GM12872 (cell line): Measurements from ENCODE around the gene AMOTL2.

ENCODE experiments used
- CTCF ChIP-seq: IDR thresholded peaks from 3 replicates; pipeline ENCODE4 v1.5.1; 2011; ENCODE audit warnings: low read depth, mild to moderate bottlenecking, low read length, moderate library complexity; ENCODE audit not compliant: insufficient read depth

Gene AMOTL2

GRCh38 chr3:134388788-134389485 lies 14.7 kb upstream of the AMOTL2 start:
- no peak for TF ChIP-seq CTCF

- TF ChIP-seq CTCF, result no peak
Observed at GRCh38 chr3:134388292-134388691, 14.0 kb upstream of the AMOTL2 start.

DNA sequence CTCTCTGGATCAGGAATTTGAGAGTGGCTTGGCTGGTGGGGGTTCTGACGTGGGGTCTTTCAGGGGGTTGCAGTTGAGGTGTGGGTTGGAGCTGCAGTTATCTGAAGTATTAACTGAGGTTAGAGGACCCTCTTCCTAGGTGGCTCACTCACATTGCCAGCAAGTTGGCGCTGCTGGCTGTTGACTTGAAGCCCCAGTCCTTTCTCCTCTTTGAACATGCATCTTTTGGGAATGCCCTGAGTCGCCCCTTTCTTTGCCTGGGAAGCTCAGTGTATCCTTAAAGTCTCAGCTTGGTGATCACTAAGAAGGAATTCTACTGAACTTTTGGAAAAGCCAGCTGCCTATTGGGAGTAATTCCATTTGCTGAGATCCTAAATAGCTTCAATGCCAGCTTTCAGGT lies 13.0 kb upstream of the AMOTL2 start:
- no peak for TF ChIP-seq CTCF

- no peak for TF ChIP-seq CTCF
Observed at GRCh38 chr3:134384963-134385362, 10.7 kb upstream of the AMOTL2 start.

DNA sequence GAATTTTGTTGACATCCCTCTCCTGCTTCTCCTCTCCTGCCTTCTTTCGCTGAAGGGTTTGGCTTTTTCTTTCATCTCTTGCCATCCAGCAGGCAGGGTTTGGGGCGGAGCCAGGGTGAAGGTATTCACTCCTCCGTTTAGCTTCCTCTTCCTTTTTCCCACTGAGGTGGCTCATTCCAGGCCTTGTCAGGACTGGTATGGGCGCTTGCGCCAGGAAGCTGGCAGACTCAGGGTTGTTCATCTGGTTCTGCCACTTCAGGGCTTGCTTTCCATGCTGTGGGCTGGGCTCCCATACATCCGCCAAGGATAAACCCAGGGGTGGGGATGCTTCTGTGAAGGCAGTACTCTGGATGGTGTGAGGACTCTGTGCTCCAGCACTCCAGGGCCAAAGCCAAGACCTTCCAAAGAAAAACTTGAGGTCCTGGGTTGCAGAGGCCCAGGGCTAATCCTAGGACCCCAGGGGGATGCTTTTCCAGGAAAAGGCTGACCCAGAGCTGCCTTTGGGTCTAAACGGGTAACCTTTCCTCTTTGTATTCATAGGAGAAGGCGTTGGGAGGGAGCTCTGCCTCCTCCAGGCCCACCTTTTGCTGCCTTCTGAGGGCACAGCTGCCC lies 7.7 kb upstream of the AMOTL2 start:
- TF ChIP-seq CTCF, result no peak

DNA sequence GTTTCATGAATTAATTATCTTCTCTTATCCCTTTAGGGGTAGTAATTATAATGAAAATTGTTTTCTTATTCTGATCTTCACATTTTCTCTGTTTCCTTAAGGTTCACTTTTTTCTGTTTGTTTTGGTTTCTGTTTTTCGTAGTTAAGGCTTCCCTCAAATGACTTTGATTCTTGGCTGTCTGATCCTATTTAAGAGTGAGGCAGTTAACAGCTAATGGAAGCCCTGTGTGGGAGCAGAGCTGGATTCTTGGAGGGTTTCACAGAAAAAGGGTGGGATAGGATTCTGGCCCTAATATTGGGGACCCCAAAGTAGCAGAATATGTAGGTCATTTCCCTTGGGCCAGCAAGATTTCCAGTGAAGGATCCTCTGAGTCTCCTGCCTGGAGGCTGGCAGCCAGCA lies 6.8 kb upstream of the AMOTL2 start:
- no peak for TF ChIP-seq CTCF

DNA sequence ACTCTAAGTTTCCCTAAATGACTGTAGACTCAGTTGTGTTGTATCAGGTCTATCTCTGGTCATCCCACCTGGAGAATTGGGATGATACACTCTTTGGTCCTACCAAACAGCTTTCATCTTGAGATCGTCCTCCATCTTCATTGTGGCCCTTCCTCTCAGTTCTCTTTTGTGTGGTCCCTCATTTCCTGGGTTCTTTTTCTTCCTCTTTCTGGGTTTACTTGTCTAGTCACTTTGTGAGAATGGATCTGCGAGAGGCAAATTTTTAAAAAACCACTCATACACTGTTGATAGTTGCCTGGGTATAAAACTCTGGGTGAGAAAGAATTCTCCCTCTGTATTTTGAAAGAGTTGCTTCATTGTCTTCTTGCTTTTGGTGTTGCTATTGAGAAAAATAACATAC lies 6.0 kb upstream of the AMOTL2 start:
- TF ChIP-seq CTCF, result no peak
